IPS DF 19.7 (cell line): ENCODE data around the gene VWF.
"Not testable (repeated sequence)": the region's sequence is repeated elsewhere in the genome, so short reads cannot be mapped to it uniquely, and the experiment has no call there.

Experiments used
- DNase-seq: peaks from one replicate; pipeline ENCODE4 v3.0.0-alpha.2; 2013; ENCODE audit warnings: low read depth, low spot score

VWF gene

DNA sequence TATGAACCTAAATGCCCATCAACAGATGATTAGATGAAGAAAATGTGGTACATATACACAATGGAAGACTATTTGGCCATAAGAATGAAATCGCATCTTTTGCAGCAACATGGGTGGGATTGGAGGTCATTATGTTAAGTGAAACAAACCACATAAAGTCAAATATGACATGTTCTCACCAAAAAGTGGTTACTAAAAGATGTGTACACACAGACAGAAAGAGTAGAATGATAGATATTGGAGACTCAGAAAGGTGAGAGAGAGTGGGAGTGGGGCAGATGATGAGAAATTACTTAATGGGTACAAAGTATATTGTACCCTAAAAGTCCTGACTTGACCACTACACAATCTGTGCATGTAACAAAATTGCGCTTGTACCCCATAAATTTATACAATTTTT, 19.6 kb downstream of the VWF start:
- DNase-seq, result no peak

DNA sequence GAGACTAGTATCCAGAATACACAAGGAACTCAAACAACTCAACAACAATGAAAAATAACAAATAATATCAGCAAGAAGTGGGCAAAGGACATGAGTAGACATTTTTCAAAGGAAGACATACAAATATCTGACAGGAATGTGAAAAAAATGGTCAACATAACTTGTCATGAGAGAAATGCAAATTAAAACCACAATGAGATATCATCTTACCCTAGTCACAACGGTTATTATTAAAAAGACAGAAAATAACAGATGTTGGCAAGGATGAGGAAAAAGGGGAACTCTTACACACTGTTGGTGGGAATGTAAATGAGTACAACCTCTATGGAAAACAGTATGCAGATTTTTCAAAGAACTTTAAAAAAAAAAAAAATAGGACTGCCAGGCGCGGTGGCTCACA, 20.4 kb downstream of the VWF start:
- DNase-seq, result no peak

DNA sequence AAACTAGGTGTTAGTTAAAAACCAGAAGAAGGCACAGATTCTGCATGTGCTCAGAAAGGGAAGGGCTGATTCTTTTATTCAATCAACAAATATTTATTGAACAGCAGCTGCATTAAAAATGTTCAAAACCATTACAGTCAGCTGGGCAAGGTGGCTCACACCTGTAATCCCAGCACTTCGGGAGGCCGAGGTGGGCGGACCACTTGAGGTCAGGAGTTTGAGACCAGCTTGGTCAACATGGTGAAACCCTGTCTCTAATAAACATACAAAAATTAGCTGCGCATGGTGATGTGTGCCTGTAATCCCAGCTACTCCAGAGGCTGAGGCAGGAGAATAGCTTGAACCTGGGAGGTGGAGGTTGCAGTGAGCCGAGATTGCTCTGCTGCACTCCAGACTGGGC, 22.4 kb downstream of the VWF start:
- DNase-seq, result not testable (repeated sequence)

DNA sequence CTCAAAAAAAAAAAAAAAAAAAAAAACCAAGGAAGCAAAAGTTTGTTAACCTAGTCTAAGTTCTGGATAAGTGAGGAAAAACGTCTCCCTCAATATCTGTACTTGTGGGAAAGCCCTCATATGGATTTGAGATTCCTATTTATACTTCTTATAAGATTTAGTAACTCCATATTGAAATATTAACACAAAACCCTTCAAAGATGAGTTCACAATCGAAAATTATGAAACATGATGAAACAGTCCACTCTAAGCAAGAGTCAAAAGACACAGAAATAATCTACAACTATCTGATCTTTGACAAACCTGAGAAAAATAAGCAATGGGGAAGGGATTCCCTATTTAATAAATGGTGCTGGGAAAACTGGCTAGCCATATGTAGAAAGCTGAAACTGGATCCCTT, 25.2 kb downstream of the VWF start:
- DNase-seq, result no peak

DNA sequence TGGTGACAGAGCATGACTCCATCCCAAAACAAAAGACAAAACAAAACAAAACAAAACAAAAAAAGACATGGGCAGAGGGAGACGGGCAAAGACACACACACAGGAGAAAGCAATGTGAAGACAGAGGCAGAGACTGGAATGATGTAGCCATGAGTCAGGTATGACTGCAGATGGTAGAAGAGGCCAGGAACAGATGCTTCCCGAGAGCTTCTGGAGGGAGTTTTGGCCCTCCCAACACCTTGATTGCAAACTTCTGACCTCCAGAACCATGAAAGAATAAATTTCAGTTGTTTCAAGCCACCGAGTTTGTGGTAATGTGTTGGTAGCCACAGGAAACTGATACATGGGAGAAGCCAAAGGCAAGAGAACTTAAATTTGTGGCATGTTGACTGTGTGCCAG, 27.1 kb downstream of the VWF start:
- no peak for DNase-seq

DNA sequence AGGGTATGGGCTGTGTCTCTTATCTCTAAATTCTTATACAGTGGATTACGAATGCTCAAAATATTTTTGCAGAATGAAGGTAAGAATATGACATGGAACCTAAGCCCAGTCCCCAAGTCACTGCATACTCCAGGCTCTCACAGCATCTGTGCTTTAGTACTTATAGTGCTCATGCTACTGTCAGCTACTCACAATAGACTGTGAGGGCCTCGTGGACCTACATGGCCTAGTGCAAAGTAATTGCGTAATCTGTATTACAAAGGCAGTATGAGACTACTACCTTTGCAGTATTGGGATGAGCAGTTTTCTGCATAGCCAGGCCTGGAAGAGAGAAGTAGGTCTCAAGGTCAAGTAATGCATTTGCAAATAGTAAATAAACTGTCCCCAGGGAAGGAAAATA, 27.9 kb downstream of the VWF start:
- no peak for DNase-seq

DNA sequence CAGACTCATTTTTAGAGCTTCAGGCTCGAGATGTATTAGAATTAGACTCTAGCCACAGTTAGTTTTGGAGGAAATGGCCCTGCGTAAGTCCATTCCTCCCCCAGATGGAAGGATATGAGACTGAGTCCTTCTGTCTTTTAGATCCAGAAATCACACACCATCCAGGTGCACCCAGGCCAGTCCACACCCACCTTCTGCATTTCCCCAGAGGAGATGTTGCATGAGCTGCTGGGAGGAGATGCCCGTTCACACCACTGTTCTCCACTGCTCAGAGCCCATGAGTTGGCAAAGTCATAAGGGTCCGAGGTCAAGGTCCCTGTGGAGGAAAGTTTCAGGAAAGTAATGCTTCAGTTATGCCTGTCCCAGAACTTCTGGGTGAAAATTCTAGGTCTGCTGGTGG, 29.2 kb downstream of the VWF start:
- no peak for DNase-seq

DNA sequence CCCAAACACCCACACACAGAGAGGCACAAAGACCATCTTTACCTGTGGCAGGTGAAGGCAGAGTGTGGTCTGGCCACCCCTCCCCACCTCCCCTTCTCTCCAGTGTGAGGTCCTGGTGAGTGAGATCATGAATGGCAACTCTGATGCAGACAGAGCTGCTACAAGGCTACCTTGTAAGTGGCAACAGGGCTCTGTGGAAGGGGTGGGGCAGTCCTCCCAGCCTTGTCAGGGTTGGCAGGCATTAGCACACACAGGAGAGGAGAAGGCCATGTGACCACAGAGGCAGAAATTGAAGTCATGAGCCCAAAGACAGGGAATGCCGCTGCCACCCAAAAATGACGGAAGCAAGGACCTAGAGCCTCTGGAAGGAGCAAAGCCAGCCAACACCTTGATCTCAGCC, 30.7 kb downstream of the VWF start:
- no peak for DNase-seq

DNA sequence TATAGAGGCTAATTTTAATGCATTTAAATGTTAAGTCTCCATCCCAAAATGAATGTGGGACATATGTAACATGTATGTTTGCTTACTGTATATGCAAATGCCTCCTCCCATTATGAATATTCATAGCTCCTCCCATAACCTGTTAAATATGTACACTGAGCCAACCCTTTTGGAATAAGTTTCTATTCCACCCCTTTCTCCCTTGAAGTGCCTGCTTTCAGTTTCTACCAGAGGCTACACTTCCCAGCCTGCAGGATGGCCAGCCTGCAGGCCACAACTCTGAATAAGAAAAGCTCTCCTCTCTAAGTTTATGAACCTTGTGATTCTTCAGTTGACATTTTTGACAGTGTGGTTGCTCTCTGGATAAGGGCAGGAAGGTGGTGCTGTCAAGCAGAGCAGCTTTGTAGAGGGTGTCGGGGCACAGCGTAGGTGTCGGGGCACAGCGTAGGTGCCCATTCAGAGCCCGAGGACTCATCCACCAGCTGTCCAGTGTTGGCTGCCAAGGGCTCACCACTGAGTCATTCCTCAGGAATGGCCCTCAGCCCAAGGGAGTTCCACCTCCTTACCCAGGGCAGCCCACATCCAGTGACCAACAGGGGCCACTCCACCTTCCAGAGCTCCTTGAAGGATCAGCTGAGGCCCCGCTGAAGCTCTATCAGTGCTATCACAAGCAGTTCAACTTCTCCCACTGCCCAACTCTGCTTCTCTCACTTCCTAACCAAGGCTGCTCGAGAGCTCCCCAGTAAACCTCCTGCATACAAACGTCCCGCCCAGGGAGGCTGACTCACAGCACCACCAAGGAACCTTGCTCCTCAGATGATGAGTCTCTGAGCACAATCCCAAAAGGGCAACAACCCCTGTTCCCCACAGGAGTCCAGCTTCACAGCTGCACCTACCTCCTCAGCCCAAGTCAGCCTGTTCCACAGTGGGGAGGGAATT, 31.4 kb downstream of the VWF start:
- DNase-seq, result no peak

DNA sequence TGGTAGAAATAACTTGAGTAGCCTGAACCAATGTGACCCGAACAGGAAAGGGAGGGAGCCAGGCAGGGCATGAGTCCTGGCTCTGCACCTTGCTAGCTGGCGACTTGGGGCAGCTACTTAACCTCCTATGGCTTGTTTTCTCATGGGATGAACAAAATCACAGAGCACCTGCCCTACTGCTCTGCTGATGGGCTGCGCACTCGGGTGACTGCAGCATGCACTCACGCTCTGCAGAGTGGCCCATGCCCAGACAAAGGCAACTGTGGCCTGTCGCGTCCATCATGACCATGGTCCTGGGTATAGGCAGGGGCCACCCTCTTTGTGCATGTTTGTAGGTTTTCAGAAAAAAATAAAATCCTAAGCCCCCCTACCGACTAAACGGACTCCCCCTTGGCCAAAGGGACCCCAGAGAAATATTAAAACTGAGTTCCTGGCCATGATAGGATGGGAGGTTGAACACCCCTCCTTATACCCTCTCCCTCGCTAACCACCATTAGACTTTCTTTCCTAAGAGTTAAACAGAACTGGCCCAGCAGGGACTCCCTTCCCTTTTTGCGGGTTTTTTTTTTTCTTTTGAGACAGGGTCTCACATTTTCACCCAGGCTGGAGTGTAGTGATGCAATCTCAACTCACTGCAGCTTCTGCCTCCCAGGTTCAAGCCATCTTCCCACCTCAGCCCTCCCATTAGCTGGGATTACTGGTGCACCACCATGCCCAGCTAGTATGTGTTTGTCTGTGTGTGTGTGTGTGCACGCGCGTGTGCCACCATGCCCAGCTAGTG, 32.5 kb downstream of the VWF start:
- DNase-seq, result no peak

DNA sequence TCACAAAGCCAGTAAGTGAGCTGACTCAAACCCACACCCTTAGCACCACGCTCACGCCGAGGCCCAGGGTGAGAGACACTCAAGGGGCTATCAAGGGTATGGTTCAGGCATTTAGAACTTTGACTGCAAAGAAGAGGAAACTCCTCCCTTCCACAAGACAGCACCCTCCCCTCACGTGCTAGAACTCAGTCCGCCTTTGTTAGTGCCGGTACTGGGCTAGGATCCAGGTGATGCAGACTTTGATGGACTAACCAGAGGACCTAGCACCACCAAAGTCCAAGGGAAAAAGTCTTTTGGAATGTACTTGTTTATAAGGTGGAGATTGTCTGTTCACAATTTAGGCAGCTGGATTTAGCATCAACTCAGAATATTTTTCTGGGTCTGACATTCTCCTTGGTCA, 33.7 kb downstream of the VWF start:
- no peak for DNase-seq

DNA sequence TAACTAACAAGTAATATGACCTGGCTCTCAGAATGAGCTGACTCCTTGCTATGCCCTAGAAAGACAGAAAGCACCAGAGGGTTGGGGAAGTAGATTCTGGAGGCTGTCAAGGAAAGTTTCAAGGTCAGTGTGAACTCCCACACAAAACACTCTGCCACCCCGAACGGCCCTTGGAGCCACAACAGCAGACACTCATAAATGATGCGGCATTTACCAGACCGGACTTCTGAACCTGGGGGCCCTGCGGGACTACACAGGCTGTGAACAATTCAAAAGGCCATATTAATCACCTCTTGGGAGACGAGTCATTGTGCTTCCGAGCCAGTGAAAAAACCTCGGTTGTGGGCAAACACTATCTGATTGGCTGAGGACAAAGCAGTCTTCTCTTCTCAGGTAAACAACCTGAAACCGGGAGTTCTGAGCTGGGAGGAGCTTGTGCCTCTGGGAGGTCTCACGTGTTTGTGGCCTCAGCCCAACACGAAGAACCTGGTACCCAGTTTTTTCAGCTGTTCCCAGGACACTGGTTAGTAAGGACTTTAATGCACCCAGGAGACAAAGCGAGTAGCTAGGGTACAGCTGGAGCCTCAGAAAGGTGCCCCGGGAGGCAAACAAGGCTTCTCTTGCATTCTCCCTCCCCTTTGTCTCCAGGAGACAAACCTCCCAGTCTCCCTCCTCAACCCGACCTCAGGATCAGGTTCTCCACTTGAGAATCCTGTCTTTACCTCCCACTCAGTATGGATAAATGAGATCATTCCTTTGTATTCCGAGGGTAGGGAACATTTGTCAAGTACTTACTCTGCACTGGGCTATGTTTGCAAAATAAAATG, 35.3 kb downstream of the VWF start:
- peak; percentile 64 for DNase-seq

DNA sequence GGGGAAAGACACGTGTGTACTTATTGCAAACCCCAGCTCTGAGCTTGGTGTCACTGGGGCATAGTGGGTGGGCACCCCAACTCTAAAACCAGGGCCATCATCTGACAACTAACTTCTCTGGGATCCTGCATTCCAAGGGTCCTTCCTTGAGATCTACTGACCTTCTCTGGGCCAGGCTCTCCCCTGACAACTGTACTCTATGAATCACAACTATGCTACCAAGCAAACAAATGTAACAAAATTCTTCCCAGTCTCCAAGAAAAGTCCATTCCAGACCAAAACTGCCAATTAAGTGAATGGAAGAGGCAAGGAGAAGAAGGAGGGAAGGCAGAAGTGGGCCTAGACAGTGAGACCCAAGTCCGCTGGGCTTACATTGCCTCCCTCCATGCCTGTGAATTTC, 38.2 kb downstream of the VWF start:
- no peak for DNase-seq

DNA sequence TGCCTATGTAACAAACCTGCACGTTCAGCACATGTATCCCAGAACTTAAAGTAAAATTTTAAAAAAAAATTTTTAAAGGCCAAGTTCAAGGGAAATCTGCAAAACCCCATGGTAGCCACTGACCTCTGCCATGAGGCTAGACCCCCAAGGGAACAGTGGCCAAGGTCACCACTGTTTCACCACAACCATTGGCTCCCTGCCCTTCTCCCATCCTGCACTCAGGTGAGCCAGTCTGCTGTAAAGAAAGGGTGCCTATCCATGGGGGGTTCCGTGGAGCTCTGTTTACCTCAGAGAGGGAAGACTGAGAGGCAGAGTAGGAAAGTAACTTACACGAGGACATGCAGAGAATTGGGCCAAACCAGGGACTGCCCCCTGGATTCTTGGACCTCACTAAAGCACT, 38.6 kb downstream of the VWF start:
- no peak for DNase-seq

DNA sequence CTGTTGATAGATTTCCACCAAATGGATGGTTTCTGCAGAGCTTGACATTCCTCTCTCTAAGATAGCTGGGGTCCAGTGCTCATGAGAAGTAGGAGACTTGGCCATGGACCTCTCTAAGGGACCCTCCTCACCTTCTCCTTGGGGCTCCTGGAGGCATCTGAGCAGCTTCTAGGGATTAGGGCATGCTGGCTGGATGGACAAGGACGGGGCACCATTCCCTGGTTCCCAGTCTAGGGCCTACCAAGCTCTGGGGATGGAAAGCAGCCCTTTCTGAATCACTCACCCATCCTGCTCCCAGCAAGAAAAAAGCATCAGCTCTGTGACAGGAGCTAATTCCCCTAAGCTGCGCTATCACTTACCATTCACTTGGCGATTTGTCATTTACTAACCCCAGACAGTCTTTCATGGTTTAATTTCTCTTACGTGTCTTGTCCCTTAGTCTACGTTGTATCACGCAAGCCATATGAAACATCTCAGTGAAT, 39.5 kb downstream of the VWF start:
- no peak for DNase-seq

DNA sequence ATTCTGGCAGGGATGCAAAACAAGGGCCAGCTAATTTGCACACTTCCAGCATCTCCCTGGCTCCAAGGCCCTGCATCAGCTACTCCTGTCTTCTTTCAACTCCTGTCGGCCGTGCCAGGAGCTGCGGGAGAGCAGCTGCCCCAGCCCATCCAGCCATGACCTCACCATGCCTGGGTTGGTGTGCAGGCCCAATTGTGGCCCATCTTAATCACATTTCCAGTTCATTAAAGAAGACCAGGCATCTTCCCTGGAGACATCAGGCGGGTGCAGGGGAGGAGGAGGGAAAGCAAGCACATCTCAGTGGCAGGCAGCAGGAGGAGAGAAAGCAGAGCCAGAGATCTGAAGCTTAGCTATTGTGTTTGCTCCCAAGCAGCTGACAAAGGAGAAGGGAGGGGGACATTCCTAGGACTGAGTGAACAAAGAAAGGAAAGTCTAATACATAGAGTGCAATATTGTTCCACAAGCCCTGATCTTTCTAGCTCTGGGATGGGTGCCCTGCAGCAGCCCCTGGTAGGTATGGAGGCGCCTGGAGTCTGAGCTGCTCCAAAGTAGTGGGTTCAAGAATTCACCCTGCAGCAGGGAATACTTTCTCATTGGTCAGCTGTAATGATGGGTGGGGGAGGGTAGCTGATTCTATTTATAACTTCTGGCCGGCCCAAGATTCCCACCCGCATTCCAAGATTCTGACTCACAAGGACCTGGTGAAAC, 40.1 kb downstream of the VWF start:
- peak; percentile 74 for DNase-seq

DNA sequence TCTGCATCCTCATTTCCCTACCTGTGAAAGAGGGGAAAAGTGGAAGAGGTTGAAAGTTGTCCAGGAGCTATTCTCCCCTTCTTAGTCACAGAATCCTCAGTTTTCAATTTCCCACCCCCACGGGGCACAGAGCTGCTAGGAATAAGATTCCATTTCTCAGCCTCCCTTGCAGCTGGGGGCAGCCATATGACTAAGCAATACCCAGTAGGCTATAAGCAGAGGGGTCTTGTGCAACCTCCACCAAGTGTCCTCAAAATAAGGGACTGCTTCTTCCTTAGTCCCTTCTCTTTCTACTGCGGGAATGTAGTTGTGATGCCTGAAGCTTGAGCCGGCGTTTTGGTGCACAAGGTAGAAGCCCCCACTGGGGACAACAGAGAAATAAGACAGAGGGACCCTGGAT, 40.9 kb downstream of the VWF start:
- no peak for DNase-seq

DNA sequence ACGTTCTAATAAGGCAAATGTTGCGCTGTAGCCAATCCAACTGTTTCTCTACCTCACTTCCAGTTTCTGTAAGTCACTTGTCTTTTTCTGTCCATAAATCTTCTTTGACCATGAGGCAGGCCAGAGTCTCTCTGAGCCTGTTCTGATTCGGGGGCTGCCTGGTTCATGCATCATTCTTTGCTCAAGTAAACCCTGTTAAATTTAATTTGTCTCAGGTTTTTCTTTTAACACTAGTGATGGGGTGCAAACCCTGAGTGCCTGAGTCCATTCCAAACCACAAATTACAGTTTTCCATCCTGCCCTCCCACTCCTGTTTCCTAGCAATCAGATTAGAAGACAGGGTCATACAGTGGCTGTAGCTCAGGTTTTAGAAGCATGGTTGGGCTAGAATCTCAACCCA, 41.9 kb downstream of the VWF start:
- no peak for DNase-seq

DNA sequence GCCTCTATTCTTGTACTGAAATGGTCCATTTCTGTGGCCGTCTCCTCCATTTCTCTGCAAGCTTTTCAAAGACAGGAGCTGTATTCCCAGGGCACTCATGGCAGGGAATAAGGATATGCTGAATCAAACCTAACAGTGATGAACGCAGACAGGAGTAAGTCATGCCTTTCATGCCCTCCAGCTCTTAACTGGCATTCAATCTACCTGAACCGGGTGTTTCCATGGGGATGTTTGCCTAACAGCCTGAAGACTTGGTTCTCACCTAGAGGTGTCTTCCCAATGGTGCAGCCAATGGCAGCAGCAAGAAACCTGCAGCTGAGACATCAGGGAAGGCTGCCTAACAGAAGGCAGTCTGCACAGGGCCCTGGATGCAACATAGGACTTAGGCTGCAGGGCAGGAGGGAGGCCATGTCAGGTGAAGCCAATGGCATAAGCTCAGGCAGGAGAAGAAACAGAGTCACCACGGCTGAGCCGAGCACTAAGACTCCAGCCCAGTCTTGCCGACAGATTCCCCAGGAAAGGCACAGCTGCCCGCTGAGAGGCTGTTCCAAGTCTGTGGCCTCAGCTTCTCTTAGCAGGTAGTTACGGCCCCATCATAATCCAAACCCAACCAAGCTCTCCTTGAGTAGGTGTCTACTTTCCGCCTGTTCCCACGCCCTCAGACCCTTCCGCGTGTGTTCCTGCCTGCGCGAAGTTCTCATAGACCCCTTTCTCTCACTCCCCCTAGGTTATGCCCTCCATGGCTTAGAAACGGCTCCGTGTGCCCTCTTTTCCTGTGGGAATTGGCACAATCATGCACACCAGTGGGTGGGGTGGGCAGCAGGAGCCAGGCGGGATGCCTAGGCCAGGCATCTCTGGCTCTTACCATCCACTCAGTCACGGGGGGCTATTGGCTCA, 44.1 kb downstream of the VWF start:
- DNase-seq, result no peak

DNA sequence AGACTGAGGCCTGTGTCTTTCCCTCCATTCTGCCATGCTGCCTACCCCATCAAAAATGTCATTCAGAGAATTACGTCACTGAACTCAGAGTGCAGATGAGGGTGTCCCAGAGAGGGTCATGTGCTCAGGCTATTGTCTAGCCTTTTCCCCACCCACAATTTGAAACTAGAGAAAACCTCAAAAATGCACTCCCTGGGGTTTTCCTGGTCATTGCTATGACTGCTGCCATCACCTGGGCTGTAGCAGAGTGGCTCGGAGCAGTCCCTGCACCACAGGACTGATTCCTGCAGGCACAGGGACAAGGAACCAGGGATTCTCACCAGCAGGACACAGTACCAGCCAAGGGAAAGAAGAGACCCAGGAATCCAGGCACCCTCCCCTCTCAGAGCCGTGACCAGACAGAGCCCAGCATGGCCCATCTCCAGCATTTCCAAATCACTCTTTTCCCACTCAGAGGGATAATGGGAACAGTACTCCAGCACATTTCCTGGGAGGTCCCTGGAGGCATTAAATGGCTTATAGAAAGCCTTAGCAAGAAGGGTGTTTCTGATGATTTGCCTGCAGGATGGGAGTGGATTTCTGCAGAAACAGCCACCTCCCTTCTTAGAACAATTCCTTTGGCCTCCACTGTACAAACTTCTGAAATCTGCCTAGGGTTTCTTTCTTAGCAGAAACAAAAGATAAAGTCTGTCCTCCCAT, 45.9 kb downstream of the VWF start:
- no peak for DNase-seq
